Measurements from ENCODE around the gene ITPKC. TPM values are rescaled to one million over a fixed set of nuclear protein-coding genes. Genes with fewer than 3 reads are reported as not detected.

ITPKC gene
- total RNA-seq, 2 donors from 2014 or later: 15.8 to 22.0 TPM

DNA sequence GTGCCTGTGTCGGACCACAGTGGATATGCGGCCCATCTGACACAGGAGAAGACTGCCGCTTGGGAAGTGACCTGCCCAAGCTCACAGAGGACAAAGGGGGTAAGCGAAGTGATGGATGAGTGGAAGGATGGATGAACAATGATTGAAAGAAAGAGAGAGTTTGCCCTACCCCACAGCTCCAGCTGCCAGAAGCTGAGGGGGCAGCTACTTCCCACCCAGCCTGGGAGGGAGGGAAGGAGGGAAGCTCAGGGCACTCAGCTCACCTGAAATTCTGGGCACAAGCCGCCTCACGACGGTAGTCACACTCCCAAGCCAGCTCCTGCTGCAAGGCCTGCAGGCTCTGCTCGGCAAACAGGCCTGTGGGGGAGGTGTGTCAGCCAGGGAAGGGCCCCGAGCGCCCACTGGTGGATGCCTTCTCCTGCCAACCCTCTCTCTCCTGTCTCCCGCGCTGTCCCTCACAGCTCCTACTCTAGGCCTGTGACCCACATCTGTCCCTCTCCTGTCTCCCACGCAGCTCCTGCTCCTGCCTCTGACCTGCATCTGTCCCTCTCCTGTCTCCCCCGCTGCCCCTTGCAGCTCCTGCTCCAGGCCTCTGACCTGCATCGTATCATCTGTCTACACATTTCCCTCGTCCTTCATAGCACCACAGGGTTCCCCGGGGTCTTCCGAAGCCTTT lies 14.4 kb upstream of the ITPKC start:
- Histone ChIP-seq H3K4me1 (no peaks in the 10 kb centered on the region), H3K9me3 (no peaks in the 10 kb centered on the region), H3K36me3 (peaks cover 8% of the 10 kb centered on the region), H3K27me3 (no peaks in the 10 kb centered on the region), H3K27ac (no peak overlapping the region), H3K9ac (ENCODE audit: low read depth in 2 of 2, low read length in 2 of 2) (no peak overlapping the region), H3K4me3 (no peak overlapping the region)
- intact Hi-C loops (cut with DNase I): no loop called here
- no peak for DNase-seq
- TF ChIP-seq, protein P1, sequence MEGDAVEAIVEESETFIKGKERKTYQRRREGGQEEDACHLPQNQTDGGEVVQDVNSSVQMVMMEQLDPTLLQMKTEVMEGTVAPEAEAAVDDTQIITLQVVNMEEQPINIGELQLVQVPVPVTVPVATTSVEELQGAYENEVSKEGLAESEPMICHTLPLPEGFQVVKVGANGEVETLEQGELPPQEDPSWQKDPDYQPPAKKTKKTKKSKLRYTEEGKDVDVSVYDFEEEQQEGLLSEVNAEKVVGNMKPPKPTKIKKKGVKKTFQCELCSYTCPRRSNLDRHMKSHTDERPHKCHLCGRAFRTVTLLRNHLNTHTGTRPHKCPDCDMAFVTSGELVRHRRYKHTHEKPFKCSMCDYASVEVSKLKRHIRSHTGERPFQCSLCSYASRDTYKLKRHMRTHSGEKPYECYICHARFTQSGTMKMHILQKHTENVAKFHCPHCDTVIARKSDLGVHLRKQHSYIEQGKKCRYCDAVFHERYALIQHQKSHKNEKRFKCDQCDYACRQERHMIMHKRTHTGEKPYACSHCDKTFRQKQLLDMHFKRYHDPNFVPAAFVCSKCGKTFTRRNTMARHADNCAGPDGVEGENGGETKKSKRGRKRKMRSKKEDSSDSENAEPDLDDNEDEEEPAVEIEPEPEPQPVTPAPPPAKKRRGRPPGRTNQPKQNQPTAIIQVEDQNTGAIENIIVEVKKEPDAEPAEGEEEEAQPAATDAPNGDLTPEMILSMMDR (IDR thresholded peaks at IDR 0.05): no peak

DNA sequence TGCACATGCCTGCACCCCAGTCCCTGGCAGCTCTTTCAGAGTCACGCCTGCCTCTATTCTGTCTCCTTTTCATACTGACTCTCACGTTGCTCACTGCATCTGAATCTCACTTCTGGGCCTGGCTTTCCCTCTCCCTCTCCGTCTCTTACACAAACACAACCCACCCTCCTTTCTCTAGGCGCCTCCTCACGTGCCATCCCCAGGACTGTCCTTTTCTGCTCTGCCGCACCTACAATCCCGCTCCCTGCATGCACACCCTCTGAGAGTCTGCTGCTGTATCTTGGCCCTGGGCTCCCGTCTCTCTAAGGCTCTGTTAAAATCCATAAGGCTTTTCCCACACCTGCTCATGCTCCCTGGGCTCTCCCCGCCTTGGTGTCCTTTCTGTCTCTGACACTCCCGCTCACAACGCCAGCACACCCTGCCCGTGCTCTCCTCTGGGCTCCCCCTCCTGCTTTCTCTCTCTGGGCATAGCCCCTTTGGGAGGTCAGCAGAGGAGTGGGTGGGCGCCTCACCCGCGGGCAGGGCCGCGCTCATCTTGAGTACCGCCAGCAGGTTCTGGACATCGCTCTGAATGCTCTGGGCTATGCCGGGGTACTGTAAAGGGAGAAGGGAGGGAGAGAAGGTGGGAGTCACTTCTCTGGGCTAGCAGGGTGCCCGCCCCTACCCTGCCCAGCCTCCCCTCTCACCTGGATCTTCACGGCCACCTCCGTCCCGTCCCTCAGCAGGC lies 13.7 kb upstream of the ITPKC start:
- no peak overlapping the region for H3K4me3 ChIP-seq

DNA sequence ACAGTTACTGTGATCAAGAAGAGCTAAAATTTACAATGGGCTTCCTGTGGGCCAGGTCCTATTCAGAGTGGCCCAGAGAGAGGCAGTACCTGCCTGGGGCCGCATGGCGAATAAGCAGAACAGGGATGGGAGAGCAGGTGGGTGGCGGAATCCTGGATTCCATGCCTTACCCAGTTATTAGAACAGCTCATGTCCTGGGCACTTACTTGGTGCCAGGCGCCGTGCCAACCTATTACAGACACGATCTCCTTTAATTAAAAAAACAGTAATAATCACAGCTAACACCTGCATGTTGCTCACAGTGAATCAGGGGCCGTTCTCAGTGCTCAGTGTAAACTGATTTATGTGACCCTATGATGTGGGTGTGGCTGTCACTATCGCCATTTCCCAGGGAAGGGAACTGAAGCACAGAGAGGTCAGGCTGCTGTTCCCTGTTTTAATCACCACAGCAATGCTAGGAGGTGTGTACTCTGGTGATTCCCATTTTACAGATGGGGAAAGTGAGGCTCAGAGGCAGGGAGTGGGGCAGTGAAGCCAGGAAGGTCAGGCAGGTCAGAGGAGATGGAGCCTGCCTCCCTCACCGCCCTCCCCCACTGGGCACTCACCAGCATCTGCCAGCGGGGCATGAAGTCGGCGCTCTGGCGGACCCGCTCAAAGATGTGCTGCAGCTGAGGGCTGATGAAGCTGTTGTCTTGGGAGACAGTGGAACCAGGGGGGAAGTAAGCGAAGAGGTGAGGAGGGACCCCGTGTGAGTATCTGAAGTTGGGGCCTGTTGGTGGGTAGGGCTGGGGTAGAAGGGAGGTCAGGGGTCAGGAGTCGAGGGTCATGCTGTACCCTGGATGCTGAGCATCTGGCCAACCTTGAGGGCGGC lies 12.2 kb upstream of the ITPKC start:
- Histone ChIP-seq H3K9me3 (no peaks in the 10 kb centered on the region), H3K36me3 (peaks cover 8% of the 10 kb centered on the region), H3K27ac (no peak overlapping the region), H3K9ac (ENCODE audit: low read depth in 2 of 2, low read length in 2 of 2) (no peak overlapping the region), H3K4me3 (no peak overlapping the region), H3K27me3 (no peaks in the 10 kb centered on the region), H3K4me1 (no peaks in the 10 kb centered on the region)
- intact Hi-C loops (cut with DNase I): no loop called here
- no peak for DNase-seq
- TF ChIP-seq, protein P1 (IDR thresholded peaks at IDR 0.05): no peak

More for the DNA sequence above, 13.7 kb upstream of the ITPKC start:
- no peak for DNase-seq
- peaks cover 8% of the 10 kb centered on the region for H3K36me3 ChIP-seq
- TF ChIP-seq, protein P1 (IDR thresholded peaks at IDR 0.05): no peak
- H3K9ac ChIP-seq (ENCODE audit: low read depth in 2 of 2, low read length in 2 of 2): no peak overlapping the region
- intact Hi-C loops (cut with DNase I): no loop called here
- no peaks in the 10 kb centered on the region for H3K9me3 ChIP-seq
- H3K4me1 ChIP-seq: no peaks in the 10 kb centered on the region
- H3K27ac ChIP-seq: no peak overlapping the region
- no peaks in the 10 kb centered on the region for H3K27me3 ChIP-seq

DNA sequence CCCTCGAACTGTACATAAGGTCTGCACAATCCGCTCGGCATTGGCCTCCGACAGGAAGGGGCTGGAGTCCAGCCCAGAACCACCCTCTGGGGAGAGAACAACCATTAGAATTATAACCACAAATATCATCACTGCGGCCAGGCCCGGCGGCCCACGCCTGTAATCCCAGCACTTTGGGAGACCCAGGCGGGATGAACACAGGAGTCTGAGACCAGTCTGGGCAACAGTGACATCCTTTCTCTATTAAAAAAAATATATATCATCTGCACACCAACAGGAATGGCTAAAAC lies 11.6 kb upstream of the ITPKC start:
- TF ChIP-seq, protein P1 (IDR thresholded peaks at IDR 0.05): no peak
- Histone ChIP-seq H3K36me3 (peaks cover 8% of the 10 kb centered on the region), H3K9ac (ENCODE audit: low read depth in 2 of 2, low read length in 2 of 2) (no peak overlapping the region), H3K4me3 (no peak overlapping the region), H3K9me3 (no peaks in the 10 kb centered on the region), H3K27me3 (no peaks in the 10 kb centered on the region), H3K27ac (no peak overlapping the region), H3K4me1 (no peaks in the 10 kb centered on the region)
- intact Hi-C loops (cut with DNase I): no loop called here
- DNase-seq: no peak

DNA sequence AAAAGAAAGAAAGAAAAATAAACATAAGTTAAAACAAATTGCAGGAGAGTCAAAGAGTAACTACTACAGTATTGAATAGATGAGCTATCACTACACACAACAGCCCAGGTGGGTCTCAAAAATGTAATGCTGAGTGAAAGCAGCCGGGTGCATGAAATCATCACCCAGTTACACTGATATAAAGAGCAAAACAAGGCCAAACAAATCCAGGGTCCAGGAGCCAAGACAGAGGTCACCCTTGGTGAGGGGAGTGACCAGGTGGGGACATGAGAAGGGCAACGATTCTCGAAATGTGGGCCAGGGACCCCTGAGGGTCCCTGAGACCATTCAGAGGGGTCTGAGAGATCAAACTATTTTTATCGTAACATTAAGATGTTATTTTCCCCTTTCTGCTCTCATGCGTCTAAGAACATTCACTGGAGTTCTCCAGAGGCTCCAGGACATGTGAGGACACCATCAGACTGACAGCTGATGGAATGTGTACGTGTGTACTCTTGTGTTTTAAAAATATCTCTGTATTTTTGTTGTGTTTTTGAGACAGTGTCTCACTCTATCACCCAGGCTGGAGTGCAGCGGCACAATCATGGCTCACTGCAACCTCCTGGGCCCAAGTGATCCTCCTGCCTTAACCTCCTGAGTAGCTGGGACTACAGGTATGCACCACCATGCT lies 10.8 kb upstream of the ITPKC start:
- H3K27ac ChIP-seq: no peak overlapping the region
- no peak overlapping the region for H3K9ac ChIP-seq (ENCODE audit: low read depth in 2 of 2, low read length in 2 of 2)
- peaks cover 8% of the 10 kb centered on the region for H3K36me3 ChIP-seq
- intact Hi-C loops (cut with DNase I): no loop called here
- H3K4me3 ChIP-seq: no peak overlapping the region
- DNase-seq: no peak
- no peaks in the 10 kb centered on the region for H3K27me3 ChIP-seq
- H3K9me3 ChIP-seq: no peaks in the 10 kb centered on the region
- no peaks in the 10 kb centered on the region for H3K4me1 ChIP-seq
- TF ChIP-seq, protein P1 (IDR thresholded peaks at IDR 0.05): no peak
